Measurements from ENCODE around the gene GCC1. TPM values are rescaled to one million over a fixed set of nuclear protein-coding genes. Genes with fewer than 3 reads are reported as not detected.

GCC1 gene
- total RNA-seq, 1 donor from 2014 or later: 21.8 TPM

DNA sequence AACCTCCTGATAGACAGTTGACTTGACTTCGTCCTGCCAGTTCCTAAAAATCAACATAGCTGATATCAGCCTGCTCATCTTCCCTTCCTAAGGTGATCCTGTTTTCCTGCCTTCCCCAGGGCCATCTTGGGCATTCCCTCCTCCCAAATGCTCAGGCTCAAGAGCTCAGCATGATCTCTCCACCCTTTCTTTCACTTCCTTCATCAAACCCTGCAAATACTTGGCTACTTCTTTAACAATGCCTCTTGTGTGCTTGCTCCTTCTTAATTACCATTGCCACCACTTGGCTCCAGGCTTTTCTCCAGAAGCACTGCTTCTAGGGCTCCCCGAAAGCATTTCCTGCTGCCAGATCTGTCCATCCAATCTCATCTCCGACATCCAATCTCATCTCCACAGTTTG, 15.5 kb upstream of the GCC1 start:
- TF ChIP-seq CTCF (IDR thresholded peaks at IDR 0.05; ENCODE audit: unreplicated experiment): no peak
- no peaks in the 10 kb centered on the region for H3K4me1 Mint-ChIP-seq (ENCODE audit: unreplicated experiment)
- H3K9me3 Mint-ChIP-seq (ENCODE audit: unreplicated experiment): no peaks in the 10 kb centered on the region
- peaks cover 3% of the 10 kb centered on the region for H3K27me3 Mint-ChIP-seq (ENCODE audit: unreplicated experiment)
- H3K27ac Mint-ChIP-seq (ENCODE audit: unreplicated experiment): no peak overlapping the region
- H3K4me3 Mint-ChIP-seq (ENCODE audit: unreplicated experiment): no peak overlapping the region
- H3K36me3 Mint-ChIP-seq (ENCODE audit: low read depth, unreplicated experiment): peaks cover 5% of the 10 kb centered on the region
- DNase-seq (ENCODE audit: low spot score): no peak

- Mint-ChIP-seq H3K36me3 (ENCODE audit: low read depth, unreplicated experiment) (peaks cover 9% of the 10 kb centered on the region), H3K27me3 (ENCODE audit: unreplicated experiment) (peaks cover 6% of the 10 kb centered on the region), H3K4me3 (ENCODE audit: unreplicated experiment) (no peak overlapping the region), H3K27ac (ENCODE audit: unreplicated experiment) (no peak overlapping the region), H3K4me1 (ENCODE audit: unreplicated experiment) (no peaks in the 10 kb centered on the region), H3K9me3 (ENCODE audit: unreplicated experiment) (no peaks in the 10 kb centered on the region)
- peak; percentile 57 for TF ChIP-seq CTCF (IDR thresholded peaks at IDR 0.05; ENCODE audit: unreplicated experiment)
- DNase-seq (ENCODE audit: low spot score): peak; percentile 49
Observed at GRCh38 chr7:127598318-127598717, 12.9 kb upstream of the GCC1 start.

DNA sequence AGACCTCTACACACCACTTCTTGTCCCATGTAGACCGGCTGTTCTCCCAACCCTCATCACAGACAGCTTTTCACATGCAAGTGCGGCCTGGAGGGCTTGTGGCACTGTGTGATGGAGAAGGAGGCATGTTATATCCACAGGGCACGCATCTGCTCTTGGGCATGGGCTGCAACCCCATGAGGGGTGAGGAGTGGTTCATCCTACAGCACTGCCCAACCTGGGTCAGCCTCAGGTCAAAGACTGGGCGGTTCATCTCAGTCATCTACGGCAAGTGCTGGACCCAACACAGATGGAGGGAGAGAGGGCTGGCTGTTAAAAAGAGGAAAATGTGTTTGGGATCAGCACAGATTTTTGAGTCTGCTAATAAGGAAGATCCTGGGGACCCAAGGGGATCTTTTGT, 10.3 kb upstream of the GCC1 start:
- Mint-ChIP-seq H3K36me3 (ENCODE audit: low read depth, unreplicated experiment) (peaks cover 15% of the 10 kb centered on the region), H3K4me3 (ENCODE audit: unreplicated experiment) (no peak overlapping the region), H3K27me3 (ENCODE audit: unreplicated experiment) (peaks cover 6% of the 10 kb centered on the region), H3K27ac (ENCODE audit: unreplicated experiment) (no peak overlapping the region), H3K9me3 (ENCODE audit: unreplicated experiment) (no peaks in the 10 kb centered on the region), H3K4me1 (ENCODE audit: unreplicated experiment) (peaks cover 5% of the 10 kb centered on the region)
- no peak for DNase-seq (ENCODE audit: low spot score)
- TF ChIP-seq CTCF (IDR thresholded peaks at IDR 0.05; ENCODE audit: unreplicated experiment): no peak

- Mint-ChIP-seq H3K4me1 (ENCODE audit: unreplicated experiment) (peaks cover 12% of the 10 kb centered on the region), H3K9me3 (ENCODE audit: unreplicated experiment) (no peaks in the 10 kb centered on the region), H3K36me3 (ENCODE audit: low read depth, unreplicated experiment) (peaks cover 21% of the 10 kb centered on the region), H3K27me3 (ENCODE audit: unreplicated experiment) (peaks cover 9% of the 10 kb centered on the region), H3K4me3 (ENCODE audit: unreplicated experiment) (no peak overlapping the region), H3K27ac (ENCODE audit: unreplicated experiment) (no peak overlapping the region)
- no peak for DNase-seq (ENCODE audit: low spot score)
- no peak for TF ChIP-seq CTCF (IDR thresholded peaks at IDR 0.05; ENCODE audit: unreplicated experiment)
Observed at GRCh38 chr7:127594490-127594889, 9.1 kb upstream of the GCC1 start.

DNA sequence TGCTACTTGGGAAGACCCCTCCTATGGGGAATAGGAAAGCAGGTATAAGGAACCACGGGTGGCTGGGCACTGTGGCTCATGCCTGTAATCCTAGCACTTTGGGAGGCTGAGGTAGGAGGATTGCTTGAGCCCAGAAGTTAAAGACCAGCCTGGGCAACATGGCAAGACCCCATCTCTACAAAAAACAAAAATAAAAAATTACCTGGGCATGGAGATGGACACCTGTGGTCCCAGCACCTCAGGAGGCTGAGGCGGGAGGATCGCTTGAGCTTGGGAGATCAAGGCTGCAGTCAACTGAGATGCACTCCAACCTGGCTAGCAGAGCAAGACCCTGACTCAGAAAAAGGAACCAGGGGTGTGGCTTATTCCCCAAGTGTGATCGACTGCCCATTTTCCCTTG, 7.2 kb upstream of the GCC1 start:
- H3K4me3 Mint-ChIP-seq (ENCODE audit: unreplicated experiment): no peak overlapping the region
- TF ChIP-seq CTCF (IDR thresholded peaks at IDR 0.05; ENCODE audit: unreplicated experiment): no peak

More for the DNA sequence above, 7.2 kb upstream of the GCC1 start:
- H3K9me3 Mint-ChIP-seq (ENCODE audit: unreplicated experiment): no peaks in the 10 kb centered on the region
- no peak for DNase-seq (ENCODE audit: low spot score)
- peaks cover 16% of the 10 kb centered on the region for H3K27me3 Mint-ChIP-seq (ENCODE audit: unreplicated experiment)
- peaks cover 30% of the 10 kb centered on the region for H3K36me3 Mint-ChIP-seq (ENCODE audit: low read depth, unreplicated experiment)
- no peak overlapping the region for H3K27ac Mint-ChIP-seq (ENCODE audit: unreplicated experiment)
- H3K4me1 Mint-ChIP-seq (ENCODE audit: unreplicated experiment): peaks cover 21% of the 10 kb centered on the region
